GM23338 (cell line): ENCODE measurements around the gene APBA2.

ENCODE experiments used
- CREB1 ChIP-seq: fragments of 250-450 bp; sonication (Bioruptor Pico); IDR thresholded peaks from 2 replicates; pipeline ENCODE4 v1.5.0; 2020; ENCODE audit warnings: low read depth, mild to moderate bottlenecking, moderate library complexity
- CTCF ChIP-seq, 2 experiments: fragments of 200-600 bp in 1 of 2; sonication (generic) in 1 of 2; conservative IDR thresholded peaks; 2 replicates each; pipeline versions ENCODE4 v1.5.1 to v1.6.1; 2016 to 2017; ENCODE audit warnings: antibody characterized with exemption in 2 of 2, low read depth in 2 of 2, mild to moderate bottlenecking in 2 of 2, moderate library complexity in 1 of 2
- EZH2 ChIP-seq: fragments of 200-600 bp; sonication (generic); IDR thresholded peaks from one replicate; pipeline ENCODE4 v1.8.0; 2017; ENCODE audit warnings: antibody characterized with exemption, mild to moderate bottlenecking, low read depth; ENCODE audit not compliant: unreplicated experiment
- EZH2phosphoT487 ChIP-seq: fragments of 200-600 bp; sonication (generic); IDR thresholded peaks from one replicate; pipeline ENCODE4 v1.8.1; 2018; ENCODE audit warnings: antibody characterized with exemption; ENCODE audit not compliant: unreplicated experiment
- JUNB ChIP-seq: IDR thresholded peaks from one replicate; pipeline ENCODE4 v1.6.1; 2016; ENCODE audit warnings: antibody characterized with exemption; ENCODE audit not compliant: unreplicated experiment
- NANOG ChIP-seq: IDR thresholded peaks from 2 replicates; pipeline ENCODE4 v1.6.1; 2016; ENCODE audit warnings: antibody characterized with exemption, borderline replicate concordance
- POLR2AphosphoS5 ChIP-seq: IDR thresholded peaks from 2 replicates; pipeline ENCODE4 v1.6.1; 2016; ENCODE audit warnings: antibody characterized with exemption, low read depth
- STAT1 ChIP-seq: IDR thresholded peaks from one replicate; pipeline ENCODE4 v1.6.1; 2016; ENCODE audit warnings: antibody characterized with exemption; ENCODE audit not compliant: unreplicated experiment
- ZNF114 ChIP-seq: fragments of 250-450 bp; sonication (Bioruptor Pico); IDR thresholded peaks from 2 replicates; pipeline ENCODE4 v1.5.0; 2020; ENCODE audit warnings: mild to moderate bottlenecking, moderate library complexity
- ZNF331 ChIP-seq: fragments of 250-450 bp; sonication (Bioruptor Pico); IDR thresholded peaks from 2 replicates; pipeline ENCODE4 v1.5.0; 2020; ENCODE audit warnings: low read depth, mild to moderate bottlenecking, moderate library complexity
- ZNF462 ChIP-seq: fragments of 250-450 bp; sonication (Bioruptor Pico); IDR thresholded peaks from 2 replicates; pipeline ENCODE4 v1.5.0; 2020; ENCODE audit warnings: mild to moderate bottlenecking, moderate library complexity
- TF ChIP-seq, protein P1 (sequence below): IDR thresholded peaks from one replicate; pipeline ENCODE4 v1.6.1; 2018; ENCODE audit warnings: antibody characterized with exemption; ENCODE audit not compliant: unreplicated experiment
- TF ChIP-seq, protein P2 (sequence below): IDR thresholded peaks from 2 replicates; pipeline ENCODE4 v1.6.1; 2016; ENCODE audit warnings: antibody characterized with exemption

GRCh38 chr15:28878209-28878608 lies 7.6 kb upstream of the APBA2 start:
- TF ChIP-seq CTCF (conservative IDR thresholded peaks at IDR 0.05; ENCODE audit: low read depth in 2 of 2) (no peak), EZH2 (no peak), POLR2AphosphoS5 (no peak), EZH2phosphoT487 (no peak), ZNF114 (no peak), CREB1 (CRISPR knock-in tag) (no peak), ZNF462 (CRISPR knock-in tag) (no peak), STAT1 (no peak), JUNB (no peak), ZNF331 (no peak), NANOG (no peak)
- TF ChIP-seq, protein P1, sequence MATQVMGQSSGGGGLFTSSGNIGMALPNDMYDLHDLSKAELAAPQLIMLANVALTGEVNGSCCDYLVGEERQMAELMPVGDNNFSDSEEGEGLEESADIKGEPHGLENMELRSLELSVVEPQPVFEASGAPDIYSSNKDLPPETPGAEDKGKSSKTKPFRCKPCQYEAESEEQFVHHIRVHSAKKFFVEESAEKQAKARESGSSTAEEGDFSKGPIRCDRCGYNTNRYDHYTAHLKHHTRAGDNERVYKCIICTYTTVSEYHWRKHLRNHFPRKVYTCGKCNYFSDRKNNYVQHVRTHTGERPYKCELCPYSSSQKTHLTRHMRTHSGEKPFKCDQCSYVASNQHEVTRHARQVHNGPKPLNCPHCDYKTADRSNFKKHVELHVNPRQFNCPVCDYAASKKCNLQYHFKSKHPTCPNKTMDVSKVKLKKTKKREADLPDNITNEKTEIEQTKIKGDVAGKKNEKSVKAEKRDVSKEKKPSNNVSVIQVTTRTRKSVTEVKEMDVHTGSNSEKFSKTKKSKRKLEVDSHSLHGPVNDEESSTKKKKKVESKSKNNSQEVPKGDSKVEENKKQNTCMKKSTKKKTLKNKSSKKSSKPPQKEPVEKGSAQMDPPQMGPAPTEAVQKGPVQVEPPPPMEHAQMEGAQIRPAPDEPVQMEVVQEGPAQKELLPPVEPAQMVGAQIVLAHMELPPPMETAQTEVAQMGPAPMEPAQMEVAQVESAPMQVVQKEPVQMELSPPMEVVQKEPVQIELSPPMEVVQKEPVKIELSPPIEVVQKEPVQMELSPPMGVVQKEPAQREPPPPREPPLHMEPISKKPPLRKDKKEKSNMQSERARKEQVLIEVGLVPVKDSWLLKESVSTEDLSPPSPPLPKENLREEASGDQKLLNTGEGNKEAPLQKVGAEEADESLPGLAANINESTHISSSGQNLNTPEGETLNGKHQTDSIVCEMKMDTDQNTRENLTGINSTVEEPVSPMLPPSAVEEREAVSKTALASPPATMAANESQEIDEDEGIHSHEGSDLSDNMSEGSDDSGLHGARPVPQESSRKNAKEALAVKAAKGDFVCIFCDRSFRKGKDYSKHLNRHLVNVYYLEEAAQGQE = no peak
- TF ChIP-seq, protein P2, sequence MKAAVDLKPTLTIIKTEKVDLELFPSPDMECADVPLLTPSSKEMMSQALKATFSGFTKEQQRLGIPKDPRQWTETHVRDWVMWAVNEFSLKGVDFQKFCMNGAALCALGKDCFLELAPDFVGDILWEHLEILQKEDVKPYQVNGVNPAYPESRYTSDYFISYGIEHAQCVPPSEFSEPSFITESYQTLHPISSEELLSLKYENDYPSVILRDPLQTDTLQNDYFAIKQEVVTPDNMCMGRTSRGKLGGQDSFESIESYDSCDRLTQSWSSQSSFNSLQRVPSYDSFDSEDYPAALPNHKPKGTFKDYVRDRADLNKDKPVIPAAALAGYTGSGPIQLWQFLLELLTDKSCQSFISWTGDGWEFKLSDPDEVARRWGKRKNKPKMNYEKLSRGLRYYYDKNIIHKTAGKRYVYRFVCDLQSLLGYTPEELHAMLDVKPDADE = no peak
